HG03457 (cell line): ENCODE data around the gene KIF5B.
"Not testable (repeated sequence)": the region's sequence is repeated elsewhere in the genome, so short reads cannot be mapped to it uniquely, and the experiment has no call there.

ENCODE experiments used
- ATAC-seq: cut with Tn5 transposase; IDR thresholded peaks from one replicate; pipeline ENCODE4 v1.9.1; 2021; ENCODE audit warnings: moderate number of reproducible peaks; ENCODE audit not compliant: unreplicated experiment

Gene KIF5B

GRCh38 chr10:32017044-32017443 lies 39.2 kb downstream of the KIF5B start:
- no peak for ATAC-seq

GRCh38 chr10:32015386-32015785 lies 40.8 kb downstream of the KIF5B start:
- ATAC-seq: no peak

DNA sequence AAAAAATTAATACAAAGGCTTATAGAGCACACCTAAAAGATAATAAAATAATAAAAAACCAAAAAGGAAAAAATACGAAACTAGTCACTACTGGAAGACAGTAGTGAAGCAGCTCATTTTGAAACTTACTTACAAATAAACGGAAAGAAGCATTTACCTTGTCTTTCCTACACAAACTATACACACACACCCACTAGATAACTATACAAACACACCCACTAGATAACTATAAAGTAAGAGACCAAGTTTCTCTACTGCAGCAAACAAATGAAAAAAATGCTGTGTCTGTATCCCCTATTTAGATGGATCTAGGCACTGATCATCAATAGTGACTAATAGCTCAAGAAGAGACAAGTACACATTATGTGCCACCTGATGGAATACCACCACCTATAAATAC lies 49.2 kb downstream of the KIF5B start:
- no peak for ATAC-seq

DNA sequence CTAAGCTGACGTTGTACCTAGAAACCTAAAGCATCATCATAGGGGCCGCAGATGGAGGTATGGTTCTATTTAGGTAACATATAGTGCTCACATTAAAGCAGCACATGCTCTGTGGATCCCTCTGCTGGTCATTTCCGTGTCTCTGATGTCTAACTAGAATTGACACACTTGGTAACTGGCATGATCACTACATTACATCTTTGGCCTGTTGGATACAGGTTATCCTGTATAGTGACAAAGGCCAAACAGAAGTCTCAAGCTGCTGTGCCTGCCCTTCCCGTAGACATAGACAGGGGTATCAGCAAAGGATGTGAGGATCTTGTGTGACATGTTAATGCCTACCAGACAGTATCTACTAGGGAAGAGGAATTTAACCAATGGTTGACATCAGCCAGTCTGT lies 51.2 kb downstream of the KIF5B start:
- no peak for ATAC-seq

DNA sequence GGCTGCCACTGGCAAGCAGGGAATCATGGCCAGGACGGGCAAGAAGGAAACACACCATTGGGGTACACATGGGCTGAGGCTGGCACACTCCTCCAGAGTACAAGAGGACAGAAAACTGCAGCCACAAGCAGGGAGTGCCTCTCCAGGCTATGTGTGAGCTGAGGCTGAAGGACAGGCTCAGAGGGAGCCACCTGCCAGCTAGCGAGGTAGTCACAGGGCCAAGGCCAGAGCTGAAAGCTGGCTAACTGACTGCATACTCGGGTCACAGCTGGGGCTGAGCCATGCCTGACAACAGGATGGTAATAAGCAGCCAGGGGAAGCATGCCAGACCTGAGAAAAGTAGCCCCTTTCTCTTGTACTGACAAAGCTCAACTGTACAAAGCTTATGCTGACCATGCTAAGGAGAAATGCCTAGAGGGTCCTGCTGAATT lies 52.0 kb downstream of the KIF5B start:
- no peak for ATAC-seq

DNA sequence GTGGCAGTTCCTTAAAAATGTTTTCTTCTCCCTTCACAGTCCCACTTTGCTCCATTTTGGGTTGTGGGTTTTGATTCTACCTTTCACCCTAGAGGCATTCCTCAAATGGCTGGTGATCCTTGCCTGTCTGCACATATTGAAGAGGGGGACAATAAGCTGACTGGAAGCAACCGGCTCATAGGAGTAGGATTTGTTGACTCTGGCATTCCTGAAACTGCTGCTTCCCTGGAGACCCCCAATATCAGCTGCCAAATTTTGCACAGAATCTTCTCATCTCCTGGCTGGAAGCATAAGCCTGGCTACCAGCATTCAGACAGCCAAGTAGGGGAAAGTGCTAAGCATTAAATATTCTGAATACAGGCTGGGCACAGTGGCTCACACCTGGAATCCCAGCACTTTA lies 53.7 kb downstream of the KIF5B start:
- no peak for ATAC-seq

DNA sequence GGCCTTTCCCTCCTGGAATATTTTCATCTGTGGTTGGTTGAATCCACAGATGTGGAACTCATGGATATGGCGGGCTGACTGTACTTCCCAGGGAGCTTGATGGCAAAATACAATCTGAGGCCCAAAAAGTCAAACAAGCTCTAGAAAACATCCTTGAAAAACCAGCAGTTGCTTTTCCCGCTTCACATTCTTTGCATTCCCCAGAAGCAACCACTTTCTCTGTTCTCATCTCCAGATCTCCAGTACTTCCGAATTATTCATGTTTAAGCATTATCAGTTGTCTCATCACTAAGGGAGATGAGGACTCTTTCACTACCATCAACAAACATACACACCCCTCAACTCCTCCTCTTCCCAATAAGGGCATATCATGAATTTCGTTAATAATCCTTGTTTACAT lies 55.3 kb downstream of the KIF5B start:
- no peak for ATAC-seq

GRCh38 chr10:31999836-32000235 lies 56.4 kb downstream of the KIF5B start:
- ATAC-seq: no peak

DNA sequence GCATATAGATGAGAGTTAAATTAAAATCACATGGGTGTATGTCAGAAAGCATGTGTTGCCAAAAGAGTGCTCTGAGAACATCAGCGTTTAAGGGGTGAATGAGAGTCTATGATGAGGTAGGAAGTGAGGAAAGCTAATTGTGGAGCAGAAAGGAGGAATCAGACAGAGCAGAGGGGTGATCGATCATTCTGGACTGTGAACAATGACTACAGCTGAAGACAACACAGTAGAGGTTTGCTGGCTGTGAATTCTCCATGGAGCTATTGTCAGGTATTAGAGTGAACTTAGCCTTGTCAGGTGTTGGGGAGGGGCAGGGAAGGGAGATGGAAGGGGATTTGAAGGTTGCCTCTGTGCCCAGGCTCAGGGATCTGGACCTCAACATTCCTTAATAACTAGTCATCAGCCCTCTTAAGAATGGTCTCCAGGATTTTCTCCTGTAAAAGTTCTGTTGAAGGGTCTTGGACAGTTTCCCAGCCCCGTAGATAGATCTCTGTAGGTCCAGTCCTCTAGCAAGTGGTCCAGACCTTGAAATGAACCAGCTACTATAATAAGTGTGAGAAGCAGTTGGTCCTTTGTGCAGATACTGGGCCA lies 57.1 kb downstream of the KIF5B start:
- ATAC-seq: no peak

DNA sequence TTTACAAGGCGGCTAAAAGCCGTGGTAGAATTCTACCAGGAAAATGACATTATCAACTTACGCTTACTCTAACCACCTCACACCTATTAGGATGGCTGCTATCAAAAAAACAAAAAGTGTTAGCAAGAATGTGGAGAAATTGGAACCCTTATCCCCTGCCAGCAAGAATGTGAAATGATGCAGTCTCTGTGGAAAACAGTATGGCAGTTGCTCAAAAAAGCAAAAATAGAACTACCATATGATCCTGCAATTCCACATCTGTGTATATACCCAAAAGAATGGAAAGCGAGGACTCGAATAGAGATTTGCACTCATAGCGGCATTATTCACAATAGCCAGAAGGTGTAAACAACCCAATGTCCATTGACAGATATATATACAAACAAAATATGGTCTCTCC lies 61.3 kb downstream of the KIF5B start:
- no peak for ATAC-seq

DNA sequence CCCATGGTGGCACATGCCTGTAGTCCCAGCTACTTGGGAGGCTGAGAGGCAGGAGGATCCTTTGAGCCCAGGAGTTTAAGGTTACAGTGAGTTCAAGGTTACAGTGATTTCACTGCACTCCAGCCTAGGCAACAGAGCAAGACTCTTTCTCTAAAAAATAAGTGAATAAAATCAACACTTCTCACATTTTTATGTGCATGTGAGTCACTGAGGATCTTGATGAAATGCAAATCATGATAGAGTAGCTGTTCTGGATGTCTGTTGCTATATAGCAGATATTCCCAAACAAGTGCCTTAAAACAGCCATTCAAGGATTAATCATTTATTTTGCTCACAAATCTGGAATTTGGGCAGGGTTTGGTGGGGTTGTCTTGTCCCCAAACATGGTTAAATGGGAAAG lies 65.3 kb downstream of the KIF5B start:
- ATAC-seq: no peak

DNA sequence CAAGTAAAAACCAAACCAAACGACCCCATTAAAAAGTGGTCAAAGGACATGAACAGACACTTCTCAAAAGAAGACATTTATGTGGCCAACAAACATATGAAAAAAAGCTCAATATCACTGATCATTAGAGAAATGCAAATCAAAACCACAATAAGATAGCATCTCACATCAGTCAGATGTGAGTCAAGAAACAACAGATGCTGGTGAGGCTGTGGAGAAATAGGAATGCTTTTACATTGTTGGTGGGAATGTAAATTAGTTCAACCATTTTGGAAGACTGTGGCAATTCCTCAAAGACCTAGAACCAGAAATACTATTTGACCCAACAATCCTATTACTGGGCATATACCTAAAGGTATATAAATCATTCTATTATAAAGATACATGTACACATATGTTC lies 68.4 kb downstream of the KIF5B start:
- not testable (repeated sequence) for ATAC-seq

DNA sequence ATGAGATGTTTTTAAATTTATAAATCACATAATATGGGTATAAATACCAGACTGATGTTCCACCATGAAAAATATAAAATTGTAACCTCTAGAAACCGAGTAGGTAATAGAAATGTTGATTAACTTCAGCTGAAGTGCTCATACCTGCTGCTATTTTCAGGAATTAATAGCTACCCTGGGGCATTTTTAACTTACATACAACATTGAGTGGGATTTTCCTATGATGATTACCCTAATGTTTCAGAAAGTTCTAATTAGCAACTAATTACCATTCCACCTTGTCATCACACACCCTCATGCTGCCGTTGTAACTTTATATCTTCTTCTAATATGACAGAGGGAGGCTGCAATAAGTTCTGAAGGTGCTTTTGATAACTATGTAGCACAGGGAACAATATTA lies 74.1 kb downstream of the KIF5B start:
- ATAC-seq: no peak

DNA sequence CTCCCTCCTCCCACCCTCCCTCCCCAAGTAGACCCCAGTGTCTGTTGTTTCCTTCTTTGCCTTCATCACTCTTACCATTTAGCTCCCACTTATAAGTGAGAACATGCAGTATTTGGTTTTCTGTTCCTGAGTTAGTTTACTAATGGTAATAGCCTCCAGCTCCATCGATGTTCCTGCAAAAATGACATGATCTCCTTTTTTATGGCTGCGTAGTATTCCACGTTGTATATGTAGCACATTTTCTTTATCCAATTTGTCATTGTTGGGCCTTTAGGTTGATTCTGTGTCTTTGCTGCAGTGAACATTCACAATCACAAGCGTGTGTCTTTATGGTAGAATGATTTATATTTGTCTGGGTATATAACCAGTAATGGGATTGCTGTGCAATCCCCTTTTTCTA lies 75.8 kb downstream of the KIF5B start:
- no peak for ATAC-seq

DNA sequence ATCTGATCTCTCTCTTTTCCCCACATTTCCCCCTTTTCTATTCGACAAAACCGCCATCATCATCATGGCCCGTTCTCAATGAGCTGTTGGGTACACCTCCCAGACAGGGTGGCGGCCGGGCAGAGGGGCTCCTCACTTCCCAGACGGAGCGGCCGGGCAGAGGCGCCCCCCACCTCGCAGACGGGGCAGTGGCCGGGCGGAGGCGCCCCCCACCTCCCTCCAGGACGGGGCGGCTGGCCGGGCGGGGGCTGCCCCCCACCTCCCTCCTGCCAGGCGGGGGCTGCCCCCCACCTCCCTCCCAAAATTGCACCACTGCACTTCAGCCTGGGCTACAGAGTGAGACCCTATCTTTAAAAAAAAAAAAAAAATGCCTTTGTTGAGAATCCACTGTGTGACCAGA lies 77.2 kb downstream of the KIF5B start:
- ATAC-seq: not testable (repeated sequence)

DNA sequence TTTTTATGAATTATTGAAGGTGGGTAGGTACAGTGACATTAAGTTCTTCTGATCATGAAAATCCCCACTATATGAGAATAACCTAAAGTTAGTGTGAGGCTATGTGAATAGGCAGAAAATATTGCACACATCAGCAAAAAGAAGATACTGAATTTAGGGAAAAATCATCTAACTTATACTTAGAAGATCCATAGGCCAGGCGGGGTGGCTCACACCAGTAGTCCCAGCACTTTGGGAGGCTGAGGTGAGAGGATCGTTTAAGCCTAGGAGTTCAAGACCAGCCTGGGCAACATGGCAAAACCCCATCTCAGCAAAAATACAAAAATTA lies 78.1 kb downstream of the KIF5B start:
- no peak for ATAC-seq

DNA sequence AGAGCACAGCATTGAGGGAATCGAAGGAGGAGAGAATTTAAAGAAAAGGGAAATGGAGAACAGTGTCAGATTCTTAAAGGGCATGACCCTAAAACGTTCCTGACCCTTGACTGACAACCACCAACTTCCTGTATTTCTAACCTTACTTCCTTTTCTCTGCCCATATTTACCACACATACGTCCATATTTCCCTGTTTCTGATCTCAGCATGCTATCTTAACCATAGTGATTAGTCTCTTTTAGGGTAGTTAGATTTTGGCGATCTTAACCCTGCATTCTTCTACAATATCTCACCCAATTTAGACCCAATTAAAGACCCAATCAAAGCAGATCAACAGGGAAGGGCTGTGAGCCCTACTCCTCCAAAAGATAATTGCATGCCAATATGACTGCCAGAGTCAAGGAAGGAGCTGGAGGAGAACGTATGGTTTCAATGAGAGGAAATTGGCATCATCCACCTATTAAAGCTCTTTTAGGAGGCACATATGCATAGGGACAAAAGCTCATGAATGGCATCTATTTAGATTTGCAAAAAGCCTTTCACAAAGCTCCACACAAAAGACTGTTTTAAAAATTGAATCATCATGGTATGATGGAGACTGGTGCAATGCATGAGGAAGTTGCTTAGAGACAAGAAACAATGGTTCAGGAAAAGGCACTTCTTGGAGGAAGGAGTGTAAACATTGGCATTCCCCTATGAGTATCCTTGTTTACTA lies 78.6 kb downstream of the KIF5B start:
- no peak for ATAC-seq

GRCh38 chr10:31975157-31975765 lies 81.0 kb downstream of the KIF5B start:
- no peak for ATAC-seq

DNA sequence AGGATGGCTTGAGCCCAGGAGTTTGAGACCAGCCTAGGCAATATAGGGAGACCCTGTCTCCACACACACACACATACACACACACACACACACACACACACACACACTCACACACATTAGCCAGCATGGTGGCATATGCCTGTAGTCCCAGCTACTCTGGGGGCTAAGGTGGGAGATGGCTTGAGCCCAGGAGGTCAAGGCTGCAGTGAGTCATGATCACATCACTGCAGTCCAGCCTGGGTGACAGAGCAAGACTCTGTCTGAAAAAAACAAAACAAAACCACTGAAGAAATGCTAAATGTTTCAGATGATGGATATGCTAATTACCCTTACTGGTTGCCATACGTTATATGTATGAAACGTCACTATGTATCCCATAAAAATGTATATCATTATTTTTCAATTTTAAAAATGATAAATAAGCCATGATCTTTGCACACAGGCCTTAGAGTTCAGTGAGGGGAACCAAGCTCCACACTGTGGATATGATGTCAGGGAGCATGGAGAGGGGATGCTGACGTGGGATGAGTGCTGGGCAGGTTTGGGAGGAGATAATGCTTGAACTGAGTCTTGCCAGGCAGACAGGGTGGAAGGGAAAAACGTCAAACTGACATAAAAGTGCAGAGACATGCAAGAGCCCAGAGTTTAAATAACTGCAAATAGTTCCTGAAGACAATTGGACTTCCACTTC lies 81.6 kb downstream of the KIF5B start:
- no peak for ATAC-seq

GRCh38 chr10:31972519-31973041 lies 83.6 kb downstream of the KIF5B start:
- no peak for ATAC-seq

GRCh38 chr10:31969847-31970246 lies 86.4 kb downstream of the KIF5B start:
- ATAC-seq: not testable (repeated sequence)

- ATAC-seq: no peak
Observed at GRCh38 chr10:31963589-31963980, 92.6 kb downstream of the KIF5B start.
